Measurements from ENCODE around the gene TPI1. TPM values are rescaled to one million over a fixed set of nuclear protein-coding genes. Genes with fewer than 3 reads are reported as not detected.

Gene TPI1
- total RNA-seq, 2 experiments from 2014 or later: 608 to 801 TPM

GRCh38 chr12:6843118-6843902 lies 24.0 kb upstream of the TPI1 start:
- TF ChIP-seq EZH2phosphoT487 (IDR thresholded peaks at IDR 0.05; ENCODE audit: borderline replicate concordance, low read depth, low read length) (no peak), CTCF (conservative IDR thresholded peaks at IDR 0.05; ENCODE audit: low read length) (peak; percentile 55)
- DNase-seq (ENCODE audit: low spot score): peak; percentile 68
- peaks cover 49% of the 10 kb centered on the region for H3K4me1 ChIP-seq (ENCODE audit: insufficient read depth, low read length, poor library complexity, severe bottlenecking)
- H3K27ac ChIP-seq (ENCODE audit: low read depth, low read length, poor library complexity, severe bottlenecking): no peak overlapping the region
- peak overlapping the region; percentile 30; the same call in 1 of the 2 replicates for H3K4me2 ChIP-seq (ENCODE audit: low read length)
- ChIA-PET POLR2A (interaction anchor here (0.6 to 1.0 kb wide), 3 partner anchors 8 to 150 kb away, joined by 3 to 5 read pairs (median 3); partner anchors contain the start of genes CDCA3 and USP5), CTCF (ENCODE audit: unreplicated experiment) (interaction anchor here (0.8 to 3.2 kb wide), 2 partner anchors 8 to 30 kb away, joined by 3 to 14 read pairs; partner anchors contain the start of genes CDCA3, SPSB2 and USP5)
- no peak overlapping the region for H3K4me3 ChIP-seq (ENCODE audit: low read depth, low read length, poor library complexity, severe bottlenecking)
- H3K36me3 ChIP-seq (ENCODE audit: insufficient read depth, low read length): peaks cover 39% of the 10 kb centered on the region
- intact Hi-C loops (cut with micrococcal nuclease; ENCODE audit: unreplicated experiment): no loop called here
- BruUV-seq (replicated peaks): no TSS peak
- no peak overlapping the region for H2AFZ ChIP-seq (ENCODE audit: low read length)
- H3K79me2 ChIP-seq (ENCODE audit: insufficient read depth, low read depth, low read length): no peaks in the 10 kb centered on the region
- no peaks in the 10 kb centered on the region for H3K9me3 ChIP-seq (ENCODE audit: low read length)
- H3K9me2 ChIP-seq (ENCODE audit: insufficient read depth, low read length): no peaks in the 10 kb centered on the region
- no peaks in the 10 kb centered on the region for H4K20me1 ChIP-seq (ENCODE audit: insufficient read depth, low read length)

- ChIA-PET POLR2A (no interaction called here), CTCF (ENCODE audit: unreplicated experiment) (no interaction called here)
- intact Hi-C loops (cut with micrococcal nuclease; ENCODE audit: unreplicated experiment): no loop called here
- Histone ChIP-seq H4K20me1 (ENCODE audit: insufficient read depth, low read length) (no peaks in the 10 kb centered on the region), H3K27ac (ENCODE audit: low read depth, low read length, poor library complexity, severe bottlenecking) (no peak overlapping the region), H3K36me3 (ENCODE audit: insufficient read depth, low read length) (peaks cover 60% of the 10 kb centered on the region), H3K9me2 (ENCODE audit: insufficient read depth, low read length) (no peaks in the 10 kb centered on the region), H3K4me1 (ENCODE audit: insufficient read depth, low read length, poor library complexity, severe bottlenecking) (peaks cover 50% of the 10 kb centered on the region), H3K4me3 (ENCODE audit: low read depth, low read length, poor library complexity, severe bottlenecking) (no peak overlapping the region), H3K79me2 (ENCODE audit: insufficient read depth, low read depth, low read length) (peaks cover 16% of the 10 kb centered on the region), H3K4me2 (ENCODE audit: low read length) (no peak overlapping the region), H3K9me3 (ENCODE audit: low read length) (no peaks in the 10 kb centered on the region), H2AFZ (ENCODE audit: low read length) (no peak overlapping the region)
- no peak for DNase-seq (ENCODE audit: low spot score)
- no TSS peak for BruUV-seq (replicated peaks)
- TF ChIP-seq EZH2phosphoT487 (IDR thresholded peaks at IDR 0.05; ENCODE audit: borderline replicate concordance, low read depth, low read length) (no peak), CTCF (conservative IDR thresholded peaks at IDR 0.05; ENCODE audit: low read length) (no peak)
Measured at GRCh38 chr12:6845395-6845794, 21.9 kb upstream of the TPI1 start.

- POLR2A ChIA-PET: no interaction called here
- H3K9me2 ChIP-seq (ENCODE audit: insufficient read depth, low read length): no peaks in the 10 kb centered on the region
- H2AFZ ChIP-seq (ENCODE audit: low read length): no peak overlapping the region
- no peak overlapping the region for H3K27ac ChIP-seq (ENCODE audit: low read depth, low read length, poor library complexity, severe bottlenecking)
- intact Hi-C loops (cut with micrococcal nuclease; ENCODE audit: unreplicated experiment): no loop called here
- H4K20me1 ChIP-seq (ENCODE audit: insufficient read depth, low read length): no peaks in the 10 kb centered on the region
- no peak for DNase-seq (ENCODE audit: low spot score)
- TF ChIP-seq CTCF (conservative IDR thresholded peaks at IDR 0.05; ENCODE audit: low read length): no peak
- TF ChIP-seq EZH2phosphoT487 (IDR thresholded peaks at IDR 0.05; ENCODE audit: borderline replicate concordance, low read depth, low read length): no peak
- peaks cover 64% of the 10 kb centered on the region for H3K36me3 ChIP-seq (ENCODE audit: insufficient read depth, low read length)
- H3K4me1 ChIP-seq (ENCODE audit: insufficient read depth, low read length, poor library complexity, severe bottlenecking): peaks cover 40% of the 10 kb centered on the region
- H3K4me2 ChIP-seq (ENCODE audit: low read length): no peak overlapping the region
- BruUV-seq (replicated peaks): no TSS peak
- H3K9me3 ChIP-seq (ENCODE audit: low read length): no peaks in the 10 kb centered on the region
- H3K79me2 ChIP-seq (ENCODE audit: insufficient read depth, low read depth, low read length): peaks cover 23% of the 10 kb centered on the region
- H3K4me3 ChIP-seq (ENCODE audit: low read depth, low read length, poor library complexity, severe bottlenecking): no peak overlapping the region
- CTCF ChIA-PET (ENCODE audit: unreplicated experiment): interaction anchor here (1.4 kb wide), 1 partner anchor 26 kb away, joined by 3 read pairs; the partner anchor contains the start of gene SPSB2
Measured at GRCh38 chr12:6846316-6846869, 20.9 kb upstream of the TPI1 start.
